WTC11 (cell line): ENCODE measurements around the gene TEX12. TPM values are rescaled to one million over a fixed set of nuclear protein-coding genes. Genes with fewer than 3 reads are reported as not detected.

Experiments used
- ATAC-seq: fragments of 200-7000 bp; cut with Tn5 transposase; 2 replicates; pipeline ENCODE4 v1.10.0; 2021; ENCODE audit warnings: mild to moderate bottlenecking, moderate library complexity
- CTCF ChIA-PET: fragments of 300-600 bp; sonication (Branson Sonifier 250); formaldehyde crosslinking; loops from one replicate; lab custom pipeline; 2021; ENCODE audit warnings: antibody characterized with exemption; lab: Charles Lee
- POLR2A ChIA-PET: fragments of 350-600 bp; sonication (Branson Sonifier 250); formaldehyde crosslinking; loops from one replicate; lab custom pipeline; 2021; ENCODE audit warnings: antibody characterized with exemption; lab: Charles Lee
- DNase-seq: peaks from one replicate; pipeline ENCODE4 v3.0.0; 2021; ENCODE audit warnings: low spot score
- H3K27ac Mint-ChIP-seq: 2 replicates; pipeline ENCODE4 v1.8.0; 2021; ENCODE audit warnings: mixed read lengths
- H3K27me3 Mint-ChIP-seq: 2 replicates; pipeline ENCODE4 v1.8.0; 2021; ENCODE audit warnings: low read depth, mild to moderate bottlenecking, moderate library complexity, mixed read lengths
- H3K36me3 Mint-ChIP-seq: 2 replicates; pipeline ENCODE4 v1.8.0; 2021; ENCODE audit warnings: mixed read lengths
- H3K4me1 Mint-ChIP-seq: 2 replicates; pipeline ENCODE4 v1.8.0; 2022; ENCODE audit warnings: mixed read lengths
- H3K4me3 Mint-ChIP-seq: 2 replicates; pipeline ENCODE4 v1.8.0; 2021; ENCODE audit warnings: mild to moderate bottlenecking, moderate library complexity, mixed read lengths
- H3K9me3 Mint-ChIP-seq: 2 replicates; pipeline ENCODE4 v1.8.0; 2021; ENCODE audit warnings: mixed read lengths
- CREB1 ChIP-seq: sonication (generic); formaldehyde crosslinking; IDR thresholded peaks from 2 replicates; pipeline ENCODE4 v1.8.0; 2023; ENCODE audit warnings: mild to moderate bottlenecking, missing genetic modification reagents
- FOXJ3 ChIP-seq: sonication (generic); formaldehyde crosslinking; IDR thresholded peaks from 2 replicates; pipeline ENCODE4 v1.9.0; 2021; ENCODE audit warnings: missing genetic modification reagents, mild to moderate bottlenecking, borderline replicate concordance
- KAT7 ChIP-seq: sonication (generic); formaldehyde crosslinking; IDR thresholded peaks from 2 replicates; pipeline ENCODE4 v1.8.1; 2023; ENCODE audit warnings: missing genetic modification reagents, mild to moderate bottlenecking, borderline replicate concordance
- NFATC4 ChIP-seq: fragments of 250-450 bp; sonication (Bioruptor Pico); IDR thresholded peaks from 2 replicates; pipeline ENCODE4 v1.9.0; 2021; ENCODE audit warnings: mild to moderate bottlenecking
- NR2C2 ChIP-seq: sonication (generic); formaldehyde crosslinking; IDR thresholded peaks from 2 replicates; pipeline ENCODE4 v1.8.0; 2022; ENCODE audit warnings: mild to moderate bottlenecking, missing genetic modification reagents
- RORB ChIP-seq: fragments of 250-450 bp; sonication (Bioruptor Pico); IDR thresholded peaks from 2 replicates; pipeline ENCODE4 v1.9.0; 2021; ENCODE audit warnings: mild to moderate bottlenecking
- TCF7 ChIP-seq: sonication (generic); formaldehyde crosslinking; IDR thresholded peaks from 2 replicates; pipeline ENCODE4 v1.8.0; 2022; ENCODE audit warnings: mild to moderate bottlenecking, low read depth, missing genetic modification reagents, moderate library complexity
- TEAD4 ChIP-seq: sonication (generic); formaldehyde crosslinking; IDR thresholded peaks from 2 replicates; pipeline ENCODE4 v1.8.0; 2022; ENCODE audit warnings: mild to moderate bottlenecking, missing genetic modification reagents
- ZNF121 ChIP-seq: sonication (generic); formaldehyde crosslinking; IDR thresholded peaks from 2 replicates; pipeline ENCODE4 v1.8.0; 2023; ENCODE audit warnings: missing genetic modification reagents
- ZNF138 ChIP-seq: sonication (generic); formaldehyde crosslinking; conservative IDR thresholded peaks from 2 replicates; pipeline ENCODE4 v1.8.1; 2022; ENCODE audit warnings: mild to moderate bottlenecking, moderate library complexity, missing genetic modification reagents
- ZNF317 ChIP-seq: sonication (generic); formaldehyde crosslinking; IDR thresholded peaks from 2 replicates; pipeline ENCODE4 v1.8.1; 2023; ENCODE audit warnings: low read depth, mild to moderate bottlenecking, moderate library complexity, missing genetic modification reagents, borderline replicate concordance
- ZNF416 ChIP-seq: fragments of 250-450 bp; sonication (Bioruptor Pico); IDR thresholded peaks from 2 replicates; pipeline ENCODE4 v1.9.0; 2021; ENCODE audit warnings: mild to moderate bottlenecking, inconsistent platforms
- ZNF671 ChIP-seq: fragments of 250-450 bp; sonication (Bioruptor Pico); IDR thresholded peaks from 2 replicates; pipeline ENCODE4 v1.8.0; 2021; ENCODE audit warnings: mild to moderate bottlenecking
- total RNA-seq: library from RNA; stranded (reverse); gene quantifications from 3 replicates; pipeline ENCODE4 v1.2.3, GENCODE V29; 2021
- TF ChIP-seq, protein P1 (sequence below): fragments of 250-450 bp; sonication (Bioruptor Pico); IDR thresholded peaks from 2 replicates; pipeline ENCODE4 v1.9.0; 2021; ENCODE audit warnings: mild to moderate bottlenecking, borderline replicate concordance
- TF ChIP-seq, protein P2 (sequence below): sonication (generic); formaldehyde crosslinking; conservative IDR thresholded peaks from 2 replicates; pipeline ENCODE4 v1.8.1; 2023; ENCODE audit warnings: mild to moderate bottlenecking, low read depth, missing genetic modification reagents, moderate library complexity
- TF ChIP-seq, protein P3 (sequence below): sonication (generic); formaldehyde crosslinking; IDR thresholded peaks from 2 replicates; pipeline ENCODE4 v1.8.0; 2022; ENCODE audit warnings: mild to moderate bottlenecking, missing genetic modification reagents
- TF ChIP-seq, protein P4 (sequence below): fragments of 250-450 bp; sonication (Bioruptor Pico); IDR thresholded peaks from 2 replicates; pipeline ENCODE4 v2.1.2; 2022; ENCODE audit warnings: mild to moderate bottlenecking, moderate library complexity
- TF ChIP-seq, protein P5 (sequence below): sonication (generic); formaldehyde crosslinking; IDR thresholded peaks from 2 replicates; pipeline ENCODE4 v1.8.1; 2023; ENCODE audit warnings: mild to moderate bottlenecking, missing genetic modification reagents

TEX12 gene
- total RNA-seq, 1 experiment from 2014 or later: not detected

DNA sequence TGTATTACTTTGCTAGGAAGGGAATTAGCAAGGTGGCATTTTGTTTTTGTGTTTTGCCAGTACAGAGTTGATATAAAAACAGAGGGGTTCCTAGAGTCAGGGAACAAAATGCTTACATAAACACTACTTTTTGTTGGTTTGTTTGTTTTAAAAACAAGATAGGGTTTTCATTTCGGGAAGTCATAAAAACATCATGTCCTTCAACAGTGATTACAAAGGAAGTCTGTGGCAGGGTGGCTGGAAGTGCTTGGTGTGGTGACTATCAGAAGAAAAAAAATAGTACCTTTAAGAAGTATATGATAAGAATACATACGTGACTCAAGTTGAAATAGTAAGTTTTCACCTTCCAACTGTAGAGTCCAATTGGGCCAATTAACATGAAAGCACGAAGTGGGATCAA is 2.1 kb upstream of the TEX12 start:
- Mint-ChIP-seq H3K27me3 (no peaks in the 10 kb centered on the region; the same call in none of the 2 replicates), H3K27ac (no peak overlapping the region), H3K4me1 (peaks cover 10% of the 10 kb centered on the region), H3K36me3 (no peaks in the 10 kb centered on the region)
- ATAC-seq: no peak
- CTCF ChIA-PET: interaction anchor here (1.5 to 2.4 kb wide), 2 partner anchors 10 to 51 kb away, joined by 3 to 12 read pairs; partner anchors contain the start of gene BCO2
- TF ChIP-seq FOXJ3 (CRISPR knock-in tag): no peak
- no peak for TF ChIP-seq NR2C2
- TF ChIP-seq, protein P1, sequence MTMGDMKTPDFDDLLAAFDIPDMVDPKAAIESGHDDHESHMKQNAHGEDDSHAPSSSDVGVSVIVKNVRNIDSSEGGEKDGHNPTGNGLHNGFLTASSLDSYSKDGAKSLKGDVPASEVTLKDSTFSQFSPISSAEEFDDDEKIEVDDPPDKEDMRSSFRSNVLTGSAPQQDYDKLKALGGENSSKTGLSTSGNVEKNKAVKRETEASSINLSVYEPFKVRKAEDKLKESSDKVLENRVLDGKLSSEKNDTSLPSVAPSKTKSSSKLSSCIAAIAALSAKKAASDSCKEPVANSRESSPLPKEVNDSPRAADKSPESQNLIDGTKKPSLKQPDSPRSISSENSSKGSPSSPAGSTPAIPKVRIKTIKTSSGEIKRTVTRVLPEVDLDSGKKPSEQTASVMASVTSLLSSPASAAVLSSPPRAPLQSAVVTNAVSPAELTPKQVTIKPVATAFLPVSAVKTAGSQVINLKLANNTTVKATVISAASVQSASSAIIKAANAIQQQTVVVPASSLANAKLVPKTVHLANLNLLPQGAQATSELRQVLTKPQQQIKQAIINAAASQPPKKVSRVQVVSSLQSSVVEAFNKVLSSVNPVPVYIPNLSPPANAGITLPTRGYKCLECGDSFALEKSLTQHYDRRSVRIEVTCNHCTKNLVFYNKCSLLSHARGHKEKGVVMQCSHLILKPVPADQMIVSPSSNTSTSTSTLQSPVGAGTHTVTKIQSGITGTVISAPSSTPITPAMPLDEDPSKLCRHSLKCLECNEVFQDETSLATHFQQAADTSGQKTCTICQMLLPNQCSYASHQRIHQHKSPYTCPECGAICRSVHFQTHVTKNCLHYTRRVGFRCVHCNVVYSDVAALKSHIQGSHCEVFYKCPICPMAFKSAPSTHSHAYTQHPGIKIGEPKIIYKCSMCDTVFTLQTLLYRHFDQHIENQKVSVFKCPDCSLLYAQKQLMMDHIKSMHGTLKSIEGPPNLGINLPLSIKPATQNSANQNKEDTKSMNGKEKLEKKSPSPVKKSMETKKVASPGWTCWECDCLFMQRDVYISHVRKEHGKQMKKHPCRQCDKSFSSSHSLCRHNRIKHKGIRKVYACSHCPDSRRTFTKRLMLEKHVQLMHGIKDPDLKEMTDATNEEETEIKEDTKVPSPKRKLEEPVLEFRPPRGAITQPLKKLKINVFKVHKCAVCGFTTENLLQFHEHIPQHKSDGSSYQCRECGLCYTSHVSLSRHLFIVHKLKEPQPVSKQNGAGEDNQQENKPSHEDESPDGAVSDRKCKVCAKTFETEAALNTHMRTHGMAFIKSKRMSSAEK: no peak
- no peak for TF ChIP-seq ZNF416
- TF ChIP-seq CREB1: no peak
- TF ChIP-seq ZNF317 (CRISPR knock-in tag): no peak
- TF ChIP-seq, all 79 proteins: peak for 0
- POLR2A ChIA-PET: no interaction called here
- H3K4me3 Mint-ChIP-seq: no peak overlapping the region
- DNase-seq: no peak
- H3K9me3 Mint-ChIP-seq: no peaks in the 10 kb centered on the region

DNA sequence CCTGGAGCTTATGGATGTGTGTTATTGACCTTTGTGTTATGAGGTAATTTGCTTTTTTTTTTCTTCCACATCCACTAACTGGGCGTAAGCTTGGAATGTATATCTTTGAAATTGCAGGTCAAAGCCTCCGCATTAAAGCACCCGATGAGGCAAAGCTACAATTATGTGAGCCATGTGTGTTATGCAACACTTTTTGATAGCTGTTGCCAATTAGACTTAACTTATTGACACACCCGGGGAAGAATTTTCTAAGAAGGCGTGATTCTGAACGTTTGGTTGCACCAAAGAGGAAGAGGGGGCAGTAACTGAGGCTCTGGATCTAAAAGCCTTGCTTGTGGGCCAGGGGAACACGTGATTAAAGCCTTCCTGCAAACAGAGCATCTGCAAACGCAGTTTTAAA is 610 bp upstream of the TEX12 start:
- no peaks in the 10 kb centered on the region for H3K36me3 Mint-ChIP-seq
- no peak overlapping the region for H3K27ac Mint-ChIP-seq
- no peaks in the 10 kb centered on the region; the same call in none of the 2 replicates for H3K27me3 Mint-ChIP-seq
- ChIA-PET CTCF (interaction anchor here (0.9 to 2.4 kb wide), 2 partner anchors 9 to 114 kb away, joined by 3 to 12 read pairs; partner anchors contain the start of gene BCO2), POLR2A (no interaction called here)
- TF ChIP-seq ZNF138 (no peak), ZNF121 (no peak), KAT7 (CRISPR knock-in tag) (no peak), NFATC4 (CRISPR knock-in tag) (no peak), TEAD4 (CRISPR knock-in tag) (no peak), RORB (CRISPR knock-in tag) (no peak), CREB1 (no peak), TCF7 (CRISPR knock-in tag) (no peak), ZNF671 (CRISPR knock-in tag) (no peak)
- TF ChIP-seq, protein P2, sequence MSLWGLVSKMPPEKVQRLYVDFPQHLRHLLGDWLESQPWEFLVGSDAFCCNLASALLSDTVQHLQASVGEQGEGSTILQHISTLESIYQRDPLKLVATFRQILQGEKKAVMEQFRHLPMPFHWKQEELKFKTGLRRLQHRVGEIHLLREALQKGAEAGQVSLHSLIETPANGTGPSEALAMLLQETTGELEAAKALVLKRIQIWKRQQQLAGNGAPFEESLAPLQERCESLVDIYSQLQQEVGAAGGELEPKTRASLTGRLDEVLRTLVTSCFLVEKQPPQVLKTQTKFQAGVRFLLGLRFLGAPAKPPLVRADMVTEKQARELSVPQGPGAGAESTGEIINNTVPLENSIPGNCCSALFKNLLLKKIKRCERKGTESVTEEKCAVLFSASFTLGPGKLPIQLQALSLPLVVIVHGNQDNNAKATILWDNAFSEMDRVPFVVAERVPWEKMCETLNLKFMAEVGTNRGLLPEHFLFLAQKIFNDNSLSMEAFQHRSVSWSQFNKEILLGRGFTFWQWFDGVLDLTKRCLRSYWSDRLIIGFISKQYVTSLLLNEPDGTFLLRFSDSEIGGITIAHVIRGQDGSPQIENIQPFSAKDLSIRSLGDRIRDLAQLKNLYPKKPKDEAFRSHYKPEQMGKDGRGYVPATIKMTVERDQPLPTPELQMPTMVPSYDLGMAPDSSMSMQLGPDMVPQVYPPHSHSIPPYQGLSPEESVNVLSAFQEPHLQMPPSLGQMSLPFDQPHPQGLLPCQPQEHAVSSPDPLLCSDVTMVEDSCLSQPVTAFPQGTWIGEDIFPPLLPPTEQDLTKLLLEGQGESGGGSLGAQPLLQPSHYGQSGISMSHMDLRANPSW (CRISPR knock-in tag): no peak
- TF ChIP-seq, protein P3, sequence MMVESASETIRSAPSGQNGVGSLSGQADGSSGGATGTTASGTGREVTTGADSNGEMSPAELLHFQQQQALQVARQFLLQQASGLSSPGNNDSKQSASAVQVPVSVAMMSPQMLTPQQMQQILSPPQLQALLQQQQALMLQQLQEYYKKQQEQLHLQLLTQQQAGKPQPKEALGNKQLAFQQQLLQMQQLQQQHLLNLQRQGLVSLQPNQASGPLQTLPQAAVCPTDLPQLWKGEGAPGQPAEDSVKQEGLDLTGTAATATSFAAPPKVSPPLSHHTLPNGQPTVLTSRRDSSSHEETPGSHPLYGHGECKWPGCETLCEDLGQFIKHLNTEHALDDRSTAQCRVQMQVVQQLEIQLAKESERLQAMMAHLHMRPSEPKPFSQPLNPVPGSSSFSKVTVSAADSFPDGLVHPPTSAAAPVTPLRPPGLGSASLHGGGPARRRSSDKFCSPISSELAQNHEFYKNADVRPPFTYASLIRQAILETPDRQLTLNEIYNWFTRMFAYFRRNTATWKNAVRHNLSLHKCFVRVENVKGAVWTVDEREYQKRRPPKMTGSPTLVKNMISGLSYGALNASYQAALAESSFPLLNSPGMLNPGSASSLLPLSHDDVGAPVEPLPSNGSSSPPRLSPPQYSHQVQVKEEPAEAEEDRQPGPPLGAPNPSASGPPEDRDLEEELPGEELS (CRISPR knock-in tag): no peak
- TF ChIP-seq, protein P4, sequence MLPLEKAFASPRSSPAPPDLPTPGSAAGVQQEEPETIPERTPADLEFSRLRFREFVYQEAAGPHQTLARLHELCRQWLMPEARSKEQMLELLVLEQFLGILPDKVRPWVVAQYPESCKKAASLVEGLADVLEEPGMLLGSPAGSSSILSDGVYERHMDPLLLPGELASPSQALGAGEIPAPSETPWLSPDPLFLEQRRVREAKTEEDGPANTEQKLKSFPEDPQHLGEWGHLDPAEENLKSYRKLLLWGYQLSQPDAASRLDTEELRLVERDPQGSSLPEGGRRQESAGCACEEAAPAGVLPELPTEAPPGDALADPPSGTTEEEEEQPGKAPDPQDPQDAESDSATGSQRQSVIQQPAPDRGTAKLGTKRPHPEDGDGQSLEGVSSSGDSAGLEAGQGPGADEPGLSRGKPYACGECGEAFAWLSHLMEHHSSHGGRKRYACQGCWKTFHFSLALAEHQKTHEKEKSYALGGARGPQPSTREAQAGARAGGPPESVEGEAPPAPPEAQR (CRISPR knock-in tag): no peak
- TF ChIP-seq, protein P5, sequence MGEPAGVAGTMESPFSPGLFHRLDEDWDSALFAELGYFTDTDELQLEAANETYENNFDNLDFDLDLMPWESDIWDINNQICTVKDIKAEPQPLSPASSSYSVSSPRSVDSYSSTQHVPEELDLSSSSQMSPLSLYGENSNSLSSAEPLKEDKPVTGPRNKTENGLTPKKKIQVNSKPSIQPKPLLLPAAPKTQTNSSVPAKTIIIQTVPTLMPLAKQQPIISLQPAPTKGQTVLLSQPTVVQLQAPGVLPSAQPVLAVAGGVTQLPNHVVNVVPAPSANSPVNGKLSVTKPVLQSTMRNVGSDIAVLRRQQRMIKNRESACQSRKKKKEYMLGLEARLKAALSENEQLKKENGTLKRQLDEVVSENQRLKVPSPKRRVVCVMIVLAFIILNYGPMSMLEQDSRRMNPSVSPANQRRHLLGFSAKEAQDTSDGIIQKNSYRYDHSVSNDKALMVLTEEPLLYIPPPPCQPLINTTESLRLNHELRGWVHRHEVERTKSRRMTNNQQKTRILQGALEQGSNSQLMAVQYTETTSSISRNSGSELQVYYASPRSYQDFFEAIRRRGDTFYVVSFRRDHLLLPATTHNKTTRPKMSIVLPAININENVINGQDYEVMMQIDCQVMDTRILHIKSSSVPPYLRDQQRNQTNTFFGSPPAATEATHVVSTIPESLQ (CRISPR knock-in tag): no peak
- DNase-seq (no peak), ATAC-seq (no peak)
- no peaks in the 10 kb centered on the region for H3K9me3 Mint-ChIP-seq
- H3K4me1 Mint-ChIP-seq: peaks cover 10% of the 10 kb centered on the region
- no peak overlapping the region for H3K4me3 Mint-ChIP-seq
